GM19463 (cell line): Measurements from ENCODE around the gene FMNL1.

Source experiments
- ATAC-seq: cut with Tn5 transposase; IDR thresholded peaks from one replicate; pipeline ENCODE4 v1.9.1; 2021; ENCODE audit warnings: mild to moderate bottlenecking, moderate library complexity; ENCODE audit not compliant: unreplicated experiment

FMNL1 gene

GRCh38 chr17:45256114-45256966 is 34.7 kb downstream of the FMNL1 start:
- no peak for ATAC-seq

GRCh38 chr17:45257115-45257514 is 35.4 kb downstream of the FMNL1 start:
- ATAC-seq = no peak

- ATAC-seq = no peak
These were observed 37.3 kb downstream of the FMNL1 start for GRCh38 chr17:45258981-45259380.

- ATAC-seq = no peak
These were observed 38.6 kb downstream of the FMNL1 start for GRCh38 chr17:45260204-45260783.

- ATAC-seq = no peak
These were observed 40.2 kb downstream of the FMNL1 start, which contains the start of gene SPATA32 for GRCh38 chr17:45261577-45262515. TSS of gene SPATA32 (minus strand) at chr17:45262094. CDS start at chr17:45262016, 78 bp downstream.

- ATAC-seq = no peak
These were observed 41.1 kb downstream of the FMNL1 start for GRCh38 chr17:45262516-45263476.

GRCh38 chr17:45263477-45263860 is 41.8 kb downstream of the FMNL1 start:
- ATAC-seq = no peak

- ATAC-seq = no peak
These were observed 42.7 kb downstream of the FMNL1 start for GRCh38 chr17:45264430-45264829.

- ATAC-seq = no peak
These were observed 43.3 kb downstream of the FMNL1 start for GRCh38 chr17:45264988-45265387.

- no peak for ATAC-seq
These were observed 44.1 kb downstream of the FMNL1 start for GRCh38 chr17:45265821-45266220.

GRCh38 chr17:45266372-45266926 is 44.8 kb downstream of the FMNL1 start:
- no peak for ATAC-seq

- no peak for ATAC-seq
These were observed 45.9 kb downstream of the FMNL1 start for GRCh38 chr17:45267436-45268055.

GRCh38 chr17:45269912-45270311 is 48.2 kb downstream of the FMNL1 start:
- no peak for ATAC-seq

- no peak for ATAC-seq
These were observed 49.2 kb downstream of the FMNL1 start for GRCh38 chr17:45270828-45271418.

GRCh38 chr17:45271603-45272002 is 49.9 kb downstream of the FMNL1 start:
- ATAC-seq = no peak

GRCh38 chr17:45273551-45273957 is 51.9 kb downstream of the FMNL1 start:
- no peak for ATAC-seq

- ATAC-seq = no peak
These were observed 52.3 kb downstream of the FMNL1 start for GRCh38 chr17:45274033-45274432.

- ATAC-seq = no peak
These were observed 54.3 kb downstream of the FMNL1 start for GRCh38 chr17:45276031-45276430.
